ENCODE data around the gene NUP155.

Gene NUP155

DNA sequence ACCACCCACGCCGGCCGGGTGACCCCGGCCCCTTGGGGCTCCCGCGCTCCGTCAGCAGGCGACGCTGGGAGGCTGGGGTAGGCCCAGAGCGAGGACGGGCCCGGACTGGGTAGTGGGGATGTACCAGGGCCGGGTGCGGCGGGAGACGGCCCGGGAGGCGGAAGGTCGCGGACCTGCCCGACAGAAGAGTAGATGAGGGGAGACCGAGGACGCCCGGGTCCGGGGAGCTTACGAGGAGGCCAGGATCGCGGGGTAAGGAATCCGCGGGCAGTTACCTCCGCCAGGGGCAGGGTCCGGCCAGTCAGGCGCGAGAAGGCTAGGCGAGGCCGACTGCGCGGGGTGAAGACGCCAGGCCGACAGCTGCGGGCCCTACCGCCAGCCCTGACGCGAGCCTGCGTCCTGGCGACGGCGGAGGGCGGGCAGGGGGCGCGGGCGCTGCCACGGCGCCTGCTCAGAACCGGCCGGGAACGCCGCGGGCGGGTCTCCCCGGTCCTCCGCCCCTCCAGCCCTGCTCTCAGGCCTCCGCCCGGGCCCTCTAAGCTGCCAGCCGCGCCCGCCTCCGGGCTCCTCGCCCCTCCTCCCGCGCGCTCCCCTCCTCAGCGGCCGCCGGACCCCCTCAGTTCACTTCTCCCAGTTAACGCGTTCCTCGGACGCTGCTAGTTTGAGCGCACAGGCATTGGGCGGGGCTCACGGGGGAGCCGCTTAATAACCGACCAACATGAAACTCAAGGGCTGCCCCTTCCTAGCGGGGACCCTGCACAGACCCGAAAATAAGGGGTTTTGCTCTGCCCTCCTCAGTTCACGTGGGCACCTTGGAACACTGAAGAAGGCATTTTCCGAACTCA lies 121.7 kb downstream of the NUP155 start, which contains the start of gene CPLANE1:
Gene CPLANE1, minus strand, starts transcription at position 407 of the 845 bp plus-strand sequence. CDS start 1,678 bp downstream, outside the sequence.
- DNase-seq (ENCODE audit: insufficient read length, low spot score) (peak; percentile 48), FAIRE-seq (no peak)

DNA sequence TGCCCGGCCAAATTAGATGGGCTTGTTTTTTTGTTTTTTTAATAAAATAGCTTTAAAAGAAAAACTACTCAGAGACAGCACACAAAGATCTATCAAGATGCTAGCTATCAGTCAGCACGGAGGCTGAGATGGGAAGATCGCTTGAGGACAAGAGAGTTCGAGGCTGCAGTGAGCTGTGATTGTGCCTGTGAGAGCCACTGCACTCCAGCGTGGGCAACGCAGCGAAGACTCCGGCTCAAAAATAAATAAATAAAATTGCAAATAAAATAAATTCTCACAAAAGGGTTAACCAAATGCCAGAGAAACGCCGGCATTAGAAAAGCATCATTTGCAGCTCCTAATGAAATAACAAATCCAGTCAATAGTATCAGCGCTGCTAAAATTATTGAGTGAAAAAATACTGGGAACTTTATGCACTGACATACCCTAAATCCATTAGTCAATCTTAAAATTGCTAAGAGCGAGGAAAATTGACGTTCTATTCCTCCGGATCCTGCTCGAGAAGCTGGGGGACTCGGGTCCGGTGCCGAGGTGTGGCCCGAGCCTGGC lies 122.4 kb downstream of the NUP155 start:
- DNase-seq (ENCODE audit: insufficient read length, low spot score) = no peak
- FAIRE-seq = no peak
- TF ChIP-seq, protein P1, sequence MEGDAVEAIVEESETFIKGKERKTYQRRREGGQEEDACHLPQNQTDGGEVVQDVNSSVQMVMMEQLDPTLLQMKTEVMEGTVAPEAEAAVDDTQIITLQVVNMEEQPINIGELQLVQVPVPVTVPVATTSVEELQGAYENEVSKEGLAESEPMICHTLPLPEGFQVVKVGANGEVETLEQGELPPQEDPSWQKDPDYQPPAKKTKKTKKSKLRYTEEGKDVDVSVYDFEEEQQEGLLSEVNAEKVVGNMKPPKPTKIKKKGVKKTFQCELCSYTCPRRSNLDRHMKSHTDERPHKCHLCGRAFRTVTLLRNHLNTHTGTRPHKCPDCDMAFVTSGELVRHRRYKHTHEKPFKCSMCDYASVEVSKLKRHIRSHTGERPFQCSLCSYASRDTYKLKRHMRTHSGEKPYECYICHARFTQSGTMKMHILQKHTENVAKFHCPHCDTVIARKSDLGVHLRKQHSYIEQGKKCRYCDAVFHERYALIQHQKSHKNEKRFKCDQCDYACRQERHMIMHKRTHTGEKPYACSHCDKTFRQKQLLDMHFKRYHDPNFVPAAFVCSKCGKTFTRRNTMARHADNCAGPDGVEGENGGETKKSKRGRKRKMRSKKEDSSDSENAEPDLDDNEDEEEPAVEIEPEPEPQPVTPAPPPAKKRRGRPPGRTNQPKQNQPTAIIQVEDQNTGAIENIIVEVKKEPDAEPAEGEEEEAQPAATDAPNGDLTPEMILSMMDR (IDR thresholded peaks at IDR 0.05; ENCODE audit: insufficient read depth, missing control alignments) = no peak

More for the DNA sequence above, 121.7 kb downstream of the NUP155 start, which contains the start of gene CPLANE1:
- TF ChIP-seq, protein P1 (IDR thresholded peaks at IDR 0.05; ENCODE audit: insufficient read depth, missing control alignments) = no peak

DNA sequence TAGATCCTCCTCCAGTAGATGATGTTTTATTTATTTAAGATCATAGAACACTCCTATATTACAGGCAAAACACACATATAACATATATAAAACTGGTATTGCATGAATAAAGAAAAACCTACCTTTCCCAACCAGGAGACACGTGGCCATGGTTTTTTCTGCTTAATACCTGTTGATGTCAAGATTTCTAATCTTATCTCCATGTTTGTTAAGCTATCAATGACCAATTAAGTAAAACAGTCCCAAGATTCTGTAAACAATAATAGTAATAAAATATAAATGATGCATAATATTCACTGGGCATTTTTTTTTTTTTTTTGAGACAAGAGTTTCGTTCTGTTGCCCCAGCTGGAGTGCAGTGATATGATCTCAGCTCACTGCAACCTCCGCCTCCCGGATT lies 123.4 kb downstream of the NUP155 start:
- TF ChIP-seq, protein P1 (IDR thresholded peaks at IDR 0.05; ENCODE audit: insufficient read depth, missing control alignments) = no peak
- FAIRE-seq (no peak), DNase-seq (ENCODE audit: insufficient read length, low spot score) (no peak)

DNA sequence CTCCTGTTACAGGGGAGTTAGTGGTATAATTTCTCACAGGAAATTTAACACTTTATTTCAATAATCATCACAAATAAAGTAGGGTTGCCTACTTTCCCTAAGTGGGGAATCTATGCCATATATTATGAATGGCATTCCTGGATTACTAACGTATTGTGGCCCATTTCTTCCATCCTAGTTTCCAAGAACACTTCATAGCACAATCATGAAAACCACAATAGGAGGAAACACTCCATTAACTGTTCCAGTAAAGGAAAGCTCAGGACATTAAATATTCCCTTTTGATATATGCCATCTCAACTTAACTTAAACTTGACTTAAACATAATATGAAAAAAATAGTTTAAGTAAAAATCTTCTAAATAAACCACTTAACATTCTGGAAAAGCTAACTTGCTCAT lies 123.9 kb downstream of the NUP155 start:
- no peak for DNase-seq (ENCODE audit: insufficient read length, low spot score)
- FAIRE-seq = no peak
- TF ChIP-seq, protein P1 (IDR thresholded peaks at IDR 0.05; ENCODE audit: insufficient read depth, missing control alignments) = no peak
